ENCODE data around the gene BZW1.
"Not testable (repeated sequence)": the region's sequence is repeated elsewhere in the genome, so short reads cannot be mapped to it uniquely, and the experiment has no call there.

Gene BZW1

GRCh38 chr2:200788121-200788718 lies 23.5 kb upstream of the BZW1 start:
- H3K4me3 ChIP-seq (ENCODE audit: low read depth, low read length) = no peak overlapping the region

DNA sequence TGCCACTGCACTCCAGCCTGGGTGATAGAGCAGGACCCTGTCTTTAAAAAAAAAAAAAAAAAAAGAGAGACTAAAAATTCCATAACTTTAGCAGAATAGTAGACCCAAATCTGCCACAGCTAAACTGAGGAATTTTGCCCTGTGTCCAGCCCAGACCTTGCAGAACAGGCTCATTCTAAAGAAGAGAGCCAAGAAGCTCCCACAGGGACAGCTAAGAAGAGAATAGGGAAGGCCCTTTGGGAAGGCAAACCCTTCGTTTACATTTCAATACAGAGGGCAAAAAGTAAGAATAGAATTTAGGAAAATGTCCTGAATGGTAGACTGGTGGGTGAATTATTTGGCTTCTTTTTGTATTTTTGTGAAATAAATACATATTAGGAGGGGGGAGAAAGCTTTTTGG lies 21.5 kb upstream of the BZW1 start:
- DNase-seq (ENCODE audit: low read depth) = no peak
- no peak overlapping the region for H3K4me3 ChIP-seq (ENCODE audit: low read depth, low read length)

More at GRCh38 chr2:200788121-200788718, 23.5 kb upstream of the BZW1 start:
- DNase-seq (ENCODE audit: low read depth) = peak; percentile 76

- H3K4me3 ChIP-seq (ENCODE audit: low read depth, low read length) = no peak overlapping the region
- DNase-seq (ENCODE audit: low read depth) = no peak
These were observed 19.8 kb upstream of the BZW1 start for GRCh38 chr2:200791905-200792304.

DNA sequence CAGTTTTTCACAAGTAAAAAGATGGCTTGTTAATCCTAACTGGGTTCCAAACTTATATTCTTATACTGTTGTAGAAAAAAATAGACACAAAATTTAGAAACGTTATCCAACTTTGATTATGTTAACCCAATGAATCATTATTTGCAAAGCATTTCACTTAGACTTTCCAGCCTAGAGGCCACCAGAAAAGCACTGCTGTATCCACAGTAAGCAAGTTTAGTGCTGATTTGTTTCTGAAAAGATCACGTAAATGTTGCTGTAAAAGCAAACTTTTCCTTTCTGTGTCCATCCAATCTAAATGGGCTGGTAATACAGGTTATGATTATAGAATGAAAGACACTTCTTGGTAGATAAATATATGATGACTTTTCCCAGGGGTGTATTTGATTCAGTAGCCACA lies 17.6 kb upstream of the BZW1 start:
- H3K4me3 ChIP-seq (ENCODE audit: low read depth, low read length) = no peak overlapping the region
- DNase-seq (ENCODE audit: low read depth) = no peak

DNA sequence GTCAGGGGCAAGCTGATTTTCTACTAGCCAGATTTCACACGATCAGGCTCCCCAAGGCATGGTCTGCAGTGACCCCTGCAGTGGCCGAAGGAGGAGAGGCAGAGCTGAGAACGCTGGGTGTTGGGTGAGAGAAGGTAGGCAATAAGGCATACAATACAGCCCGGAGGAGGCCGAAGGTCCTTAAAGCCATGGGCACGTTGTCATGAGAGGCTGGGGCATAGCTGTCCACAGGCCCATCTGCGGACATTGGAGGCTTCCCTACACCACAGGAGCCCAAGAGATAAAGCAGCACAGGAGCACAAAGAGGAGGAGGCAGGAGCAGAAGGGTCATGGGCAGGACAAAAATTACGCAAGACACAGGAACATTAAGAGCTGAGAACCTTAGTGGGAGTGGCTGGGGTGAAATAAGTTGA lies 16.7 kb upstream of the BZW1 start:
- no peak for DNase-seq (ENCODE audit: low read depth)
- no peak overlapping the region for H3K4me3 ChIP-seq (ENCODE audit: low read depth, low read length)

GRCh38 chr2:200796561-200796960 lies 15.1 kb upstream of the BZW1 start:
- DNase-seq (ENCODE audit: low read depth) = no peak
- no peak overlapping the region for H3K4me3 ChIP-seq (ENCODE audit: low read depth, low read length)

GRCh38 chr2:200797242-200797770 lies 14.4 kb upstream of the BZW1 start:
- no peak overlapping the region for H3K4me3 ChIP-seq (ENCODE audit: low read depth, low read length)
- DNase-seq (ENCODE audit: low read depth) = no peak

DNA sequence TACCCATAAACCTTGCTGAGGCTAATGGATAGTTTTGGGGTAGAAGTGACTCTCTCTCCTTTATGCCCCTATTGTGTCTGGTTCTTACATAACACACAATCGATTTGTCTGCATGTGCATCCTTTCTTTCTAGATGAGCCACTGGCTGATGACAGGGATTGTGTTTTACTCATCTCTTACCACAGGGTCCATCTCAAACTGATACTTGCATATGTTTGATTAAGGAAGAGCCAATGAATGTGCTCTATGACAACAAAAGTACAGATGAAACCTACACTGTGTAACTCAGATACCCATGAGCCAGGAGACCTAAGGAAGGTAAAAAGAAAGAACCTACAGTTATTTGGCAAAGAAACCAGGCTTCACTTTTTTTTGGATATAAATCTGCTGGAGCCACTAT lies 13.2 kb upstream of the BZW1 start:
- no peak overlapping the region for H3K4me3 ChIP-seq (ENCODE audit: low read depth, low read length)
- DNase-seq (ENCODE audit: low read depth) = no peak

DNA sequence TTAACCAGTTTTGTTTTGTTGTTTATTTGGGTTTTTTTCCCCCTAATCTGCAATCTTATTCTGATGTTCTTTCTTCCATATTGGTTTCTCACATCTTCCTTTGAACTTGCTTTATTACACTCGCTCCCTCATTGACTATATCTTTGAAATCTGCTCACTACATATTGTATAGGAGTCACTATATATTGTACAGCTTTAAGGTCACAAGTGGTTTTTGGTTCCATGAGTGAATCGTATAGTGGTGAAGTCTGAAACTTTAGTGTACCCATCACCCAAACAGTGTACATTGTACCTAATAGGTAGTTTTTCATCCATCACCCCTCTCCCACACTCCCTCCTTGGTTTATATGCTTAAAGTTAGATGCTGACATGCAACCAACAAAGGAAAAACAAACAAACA lies 11.3 kb upstream of the BZW1 start:
- no peak for DNase-seq (ENCODE audit: low read depth)

GRCh38 chr2:200801431-200801830 lies 10.3 kb upstream of the BZW1 start:
- not testable (repeated sequence) for DNase-seq (ENCODE audit: low read depth)

More for the DNA sequence above, 11.3 kb upstream of the BZW1 start:
- no peak overlapping the region for H3K4me3 ChIP-seq (ENCODE audit: low read depth, low read length)

GRCh38 chr2:200809506-200810251 lies 2.0 kb upstream of the BZW1 start:
- DNase-seq (ENCODE audit: low read depth) = no peak
- no peak overlapping the region for H3K4me3 ChIP-seq (ENCODE audit: low read depth, low read length)

More at GRCh38 chr2:200801431-200801830, 10.3 kb upstream of the BZW1 start:
- H3K4me3 ChIP-seq (ENCODE audit: low read depth, low read length) = not testable (repeated sequence)

DNA sequence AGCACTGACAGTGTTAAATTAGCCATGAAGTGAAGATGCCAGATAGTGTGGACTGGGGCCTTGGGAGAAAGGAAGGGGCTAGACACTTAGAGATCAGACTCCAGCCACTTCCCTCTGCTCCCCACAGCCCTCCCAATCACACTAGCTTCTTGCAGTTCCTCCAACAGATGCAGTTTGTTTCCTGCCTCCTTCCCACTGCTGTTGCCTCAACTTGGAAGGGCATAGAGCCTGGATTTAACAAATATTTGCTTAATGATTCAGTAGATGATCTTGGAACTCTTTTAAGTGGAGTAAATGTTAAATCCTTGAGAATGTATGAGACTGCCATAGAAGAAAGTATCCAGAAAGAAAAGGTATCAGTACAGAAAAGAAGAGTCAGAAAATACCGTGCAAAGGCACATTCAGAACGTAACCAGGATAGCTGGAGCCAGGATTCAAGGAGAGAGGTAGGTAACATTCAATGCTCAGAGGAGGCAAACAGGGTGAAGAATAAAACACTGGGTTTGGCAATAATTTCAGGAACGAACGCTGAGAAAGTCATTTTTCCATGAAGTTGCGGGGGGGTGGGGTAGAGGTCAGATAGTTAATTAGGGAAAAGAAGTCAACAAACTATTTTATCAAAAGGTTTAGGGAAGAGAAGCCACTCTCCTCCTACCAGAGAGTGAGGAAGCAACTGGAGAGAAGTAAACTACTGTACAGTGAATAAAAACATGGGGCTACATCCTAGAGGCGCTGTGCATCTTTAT lies 1.3 kb upstream of the BZW1 start:
- peak overlapping the region; percentile 88 for H3K4me3 ChIP-seq (ENCODE audit: low read depth, low read length)
- DNase-seq (ENCODE audit: low read depth) = peak; percentile 76

- peak overlapping the region; percentile 88 for H3K4me3 ChIP-seq (ENCODE audit: low read depth, low read length)
- DNase-seq (ENCODE audit: low read depth) = no peak
These were observed 745 bp upstream of the BZW1 start for GRCh38 chr2:200810998-200811332.

DNA sequence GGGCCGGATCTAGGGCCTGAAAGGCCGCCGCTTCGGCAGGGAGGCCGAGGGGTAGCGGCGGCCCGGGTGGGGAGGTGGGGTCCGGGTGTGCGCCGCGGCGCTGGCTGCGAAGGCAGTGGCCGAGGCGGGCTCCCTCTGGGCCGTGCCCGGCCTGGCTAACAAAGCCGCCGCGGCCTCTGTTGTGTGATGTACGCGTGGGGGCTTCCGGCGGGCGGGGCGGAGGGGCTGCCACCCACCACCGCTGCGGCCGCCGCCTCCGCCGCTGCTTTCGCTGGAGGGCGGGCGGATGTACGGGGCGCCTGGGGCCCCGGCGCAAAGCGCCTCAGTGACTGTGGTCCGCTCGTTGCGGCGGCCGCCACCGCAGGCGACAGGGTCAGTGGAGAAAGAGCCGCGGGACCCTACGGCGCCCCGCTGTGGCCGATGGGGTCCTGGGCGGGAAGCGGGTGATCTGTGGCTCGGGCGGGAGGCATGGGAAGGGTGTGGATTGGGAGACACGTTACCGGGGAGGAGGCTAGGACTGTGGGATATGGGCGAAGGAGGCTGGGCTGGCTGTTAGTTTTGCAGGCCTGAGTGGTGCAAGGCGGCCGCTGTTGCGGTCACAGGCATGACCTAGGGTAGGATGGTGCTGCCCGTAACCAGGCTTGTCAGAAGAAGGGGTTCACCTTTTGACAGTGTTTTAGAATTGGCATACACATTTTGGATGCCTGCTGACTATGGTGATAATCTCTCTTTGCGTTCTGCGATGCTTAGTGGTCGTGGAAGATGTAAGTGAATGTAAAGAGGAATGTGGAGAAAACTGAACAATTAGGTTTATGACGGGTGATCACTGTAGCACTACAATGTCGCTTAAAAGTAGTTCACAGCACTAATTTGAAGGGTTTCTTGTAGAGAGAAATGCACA lies 662 bp downstream of the BZW1 start:
- no peak for DNase-seq (ENCODE audit: low read depth)
- H3K4me3 ChIP-seq (ENCODE audit: low read depth, low read length) = peak overlapping the region; percentile 88

DNA sequence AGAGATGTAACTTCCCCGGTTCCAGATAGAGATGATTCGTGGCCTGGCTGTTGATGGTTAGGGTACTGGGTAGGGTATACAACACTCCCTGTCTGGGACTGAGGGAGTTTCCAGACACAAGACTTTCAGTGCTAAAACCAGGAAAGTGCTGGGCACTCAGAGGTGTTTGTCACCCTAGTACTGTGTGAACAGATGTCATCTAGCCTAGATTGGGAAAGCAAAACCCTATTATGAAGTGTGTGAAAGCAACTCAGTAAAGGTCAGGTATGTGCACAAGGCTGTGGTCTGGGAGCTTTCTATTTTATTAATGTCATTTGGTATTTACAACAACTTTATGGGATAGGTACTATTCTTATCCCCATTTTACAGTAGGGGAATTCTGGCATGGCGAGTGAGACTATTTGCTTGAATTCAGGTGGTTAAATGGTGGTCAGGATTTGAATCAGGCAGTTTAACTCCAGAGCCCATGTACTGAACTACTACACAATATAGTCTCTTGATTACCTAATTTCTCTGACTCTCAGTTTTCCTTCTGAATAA lies 2.6 kb downstream of the BZW1 start:
- no peak for DNase-seq (ENCODE audit: low read depth)
- H3K4me3 ChIP-seq (ENCODE audit: low read depth, low read length) = no peak overlapping the region

GRCh38 chr2:200814917-200815316 lies 3.2 kb downstream of the BZW1 start:
- DNase-seq (ENCODE audit: low read depth) = no peak
- no peak overlapping the region for H3K4me3 ChIP-seq (ENCODE audit: low read depth, low read length)

DNA sequence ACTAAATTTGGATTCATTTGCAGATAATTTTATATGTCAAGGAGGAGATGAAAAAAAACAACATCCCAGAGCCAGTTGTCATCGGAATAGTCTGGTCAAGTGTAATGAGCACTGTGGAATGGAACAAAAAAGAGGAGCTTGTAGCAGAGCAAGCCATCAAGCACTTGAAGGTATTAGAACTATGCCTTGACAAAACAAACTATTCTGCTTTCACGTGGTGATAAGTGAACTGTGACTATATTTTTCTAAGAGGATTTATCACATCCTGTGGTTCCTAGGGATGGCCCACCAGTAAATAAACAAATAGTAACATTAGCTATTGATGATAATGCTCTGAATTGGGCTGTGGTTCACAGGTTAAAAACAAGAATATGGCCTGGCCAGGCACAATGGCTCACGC lies 7.0 kb downstream of the BZW1 start:
- H3K4me3 ChIP-seq (ENCODE audit: low read depth, low read length); DNase-seq (ENCODE audit: low read depth): not testable (repeated sequence)

DNA sequence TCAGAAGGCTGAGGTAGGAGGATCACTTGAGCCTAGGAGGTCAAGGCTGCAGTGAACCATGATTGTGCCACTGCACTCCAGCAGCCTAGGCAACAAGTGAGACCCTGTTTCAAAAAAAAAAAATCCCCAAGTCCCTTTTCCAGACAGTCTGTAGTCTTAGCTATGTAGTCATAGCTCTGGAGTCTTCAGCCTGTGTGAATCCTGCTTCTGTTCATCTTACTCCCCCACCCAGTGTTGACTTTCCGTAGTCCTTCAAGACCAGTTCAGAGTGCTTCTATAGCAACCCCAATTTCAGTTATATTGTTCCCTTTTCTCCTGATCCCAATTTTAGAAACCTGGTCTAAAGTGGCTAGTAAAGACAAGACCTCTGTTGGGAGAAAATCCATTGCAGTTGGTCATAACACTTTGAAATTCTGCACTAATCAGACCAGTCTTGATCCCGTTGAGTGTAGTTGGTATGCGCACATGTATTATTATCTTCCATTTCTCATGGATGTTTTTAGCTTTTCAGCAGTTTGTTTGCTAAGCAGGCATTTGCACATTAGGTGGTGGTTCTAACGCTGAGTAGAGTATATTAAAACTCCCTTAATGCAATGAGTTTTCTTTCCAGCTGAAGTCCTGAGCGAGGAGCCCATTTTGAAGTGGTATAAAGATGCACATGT lies 9.0 kb downstream of the BZW1 start:
- DNase-seq (ENCODE audit: low read depth) = no peak
- no peak overlapping the region for H3K4me3 ChIP-seq (ENCODE audit: low read depth, low read length)

Measured in skeletal muscle cell (primary cell).